ENCODE data around the gene CDC5L.

Gene CDC5L

DNA sequence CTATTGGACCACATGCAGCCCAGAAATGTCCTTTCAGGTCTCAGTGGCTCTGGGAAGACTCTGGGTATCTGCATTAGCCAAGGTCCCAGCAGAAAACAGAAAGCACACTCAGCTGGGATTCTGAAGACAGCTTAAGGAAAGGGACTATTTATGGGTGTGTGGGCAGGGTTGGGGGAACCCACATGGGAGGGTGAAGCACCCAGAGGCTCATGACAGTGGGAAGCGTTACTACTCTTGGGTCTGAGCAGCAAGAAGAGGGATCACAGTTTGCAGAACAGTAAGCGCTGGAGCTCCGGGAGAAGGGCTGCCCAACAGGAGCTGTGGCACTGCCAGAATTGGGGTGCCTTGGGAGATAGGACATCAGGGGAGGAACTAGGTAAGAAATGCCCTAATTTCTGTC lies 12.4 kb upstream of the CDC5L start:
- DNase-seq: no peak

DNA sequence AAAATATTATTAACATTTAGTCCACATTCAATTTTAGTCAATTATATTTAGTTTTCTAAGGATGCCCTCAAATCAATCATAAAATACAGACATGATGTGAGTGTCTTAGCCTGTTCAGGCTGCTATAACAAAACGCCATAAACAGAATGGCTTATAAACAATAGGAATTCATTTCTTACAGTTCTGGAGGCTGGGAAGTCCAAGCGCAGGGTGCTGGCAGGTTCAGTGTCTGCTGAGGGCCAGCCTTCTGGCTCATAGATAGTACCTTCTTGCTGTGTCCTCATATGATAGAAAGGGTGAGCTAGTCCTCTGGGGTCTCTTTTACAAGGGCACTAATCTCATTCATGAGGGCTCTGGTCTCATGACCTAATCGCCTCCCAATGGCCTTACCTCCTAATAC lies 10.0 kb upstream of the CDC5L start:
- no peak for DNase-seq

DNA sequence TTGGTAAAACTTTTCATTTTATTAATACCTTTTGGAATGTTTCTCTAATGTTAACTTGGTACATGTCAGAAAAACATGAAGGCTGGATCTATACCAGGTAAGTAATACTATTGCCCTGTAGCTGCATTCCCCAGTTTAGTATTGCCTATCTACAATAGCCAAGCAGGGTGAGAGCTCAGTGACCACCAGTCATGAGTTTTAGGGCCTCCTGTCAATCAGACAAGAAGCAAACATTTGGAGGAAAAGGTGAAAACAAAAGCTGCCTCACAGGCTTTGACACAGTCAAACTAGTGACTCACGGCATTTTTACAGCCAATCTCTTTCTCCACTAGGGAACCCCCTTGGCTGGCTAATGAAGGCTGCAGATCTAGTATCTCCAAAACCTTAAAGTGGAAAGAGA lies 9.5 kb upstream of the CDC5L start:
- no peak for DNase-seq

DNA sequence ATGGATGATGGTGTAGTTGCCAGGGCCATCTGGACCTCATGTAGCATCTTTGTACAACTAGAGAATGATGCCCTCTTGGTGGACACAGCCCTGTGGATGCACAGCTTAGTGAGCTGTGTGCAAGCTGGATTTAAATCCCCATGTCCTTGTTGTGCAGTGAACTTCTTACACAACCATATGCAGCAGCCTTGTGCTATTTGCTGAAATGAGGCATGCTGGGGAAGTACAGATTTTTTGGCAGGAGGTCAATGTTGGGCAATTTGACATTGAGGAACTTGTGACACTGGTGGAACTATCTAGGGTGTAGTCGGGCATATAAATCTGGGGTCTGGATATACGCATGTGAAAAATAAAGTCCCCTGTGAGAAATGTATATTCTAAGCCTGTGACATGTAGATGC lies 5.8 kb upstream of the CDC5L start:
- no peak for DNase-seq

DNA sequence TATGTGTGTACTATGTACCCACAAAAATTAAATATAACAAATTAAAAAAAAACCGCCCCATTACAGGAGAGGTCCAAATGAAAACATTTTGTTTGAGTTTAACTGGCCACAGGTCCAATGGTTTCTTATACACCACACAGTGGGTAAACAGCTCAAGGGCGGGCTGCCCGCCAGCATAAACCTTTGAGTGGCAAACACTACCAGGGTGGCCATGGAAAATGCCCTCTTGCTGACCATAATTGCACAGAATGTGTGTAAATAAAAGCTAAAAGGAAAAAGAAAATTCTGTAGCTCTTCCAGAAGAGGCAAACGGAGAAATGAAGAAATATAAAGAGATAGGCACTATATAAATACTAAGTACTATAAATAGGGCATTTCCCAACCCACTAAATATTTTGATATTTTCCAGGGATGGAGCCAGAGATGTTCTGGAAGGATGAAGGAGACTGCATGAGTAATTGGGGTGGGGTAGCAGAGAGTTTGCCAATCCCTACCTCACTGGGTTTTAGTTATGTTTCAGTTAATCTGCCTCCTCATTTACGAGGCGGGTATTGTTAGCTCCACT lies 1.1 kb upstream of the CDC5L start:
- no peak for DNase-seq

DNA sequence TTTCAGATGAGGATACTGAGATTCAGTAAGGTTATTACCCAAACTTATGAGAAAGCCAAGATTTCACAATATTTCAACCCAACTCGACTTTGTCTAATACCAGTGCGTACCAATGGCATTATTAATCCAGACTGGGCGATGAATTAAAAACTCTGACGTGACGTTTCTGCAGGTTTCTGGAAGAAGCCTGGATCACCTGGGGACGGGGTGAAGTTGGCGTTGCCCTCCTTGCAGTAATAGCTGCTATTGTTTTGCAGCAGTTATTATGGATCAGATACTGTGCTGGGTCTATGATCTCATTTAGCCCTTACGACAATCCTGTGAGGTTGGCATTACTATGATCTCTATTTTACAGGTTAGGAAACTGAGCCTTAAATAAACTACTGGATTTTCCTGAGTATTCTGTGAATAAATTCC lies 569 bp upstream of the CDC5L start:
- no peak for DNase-seq

DNA sequence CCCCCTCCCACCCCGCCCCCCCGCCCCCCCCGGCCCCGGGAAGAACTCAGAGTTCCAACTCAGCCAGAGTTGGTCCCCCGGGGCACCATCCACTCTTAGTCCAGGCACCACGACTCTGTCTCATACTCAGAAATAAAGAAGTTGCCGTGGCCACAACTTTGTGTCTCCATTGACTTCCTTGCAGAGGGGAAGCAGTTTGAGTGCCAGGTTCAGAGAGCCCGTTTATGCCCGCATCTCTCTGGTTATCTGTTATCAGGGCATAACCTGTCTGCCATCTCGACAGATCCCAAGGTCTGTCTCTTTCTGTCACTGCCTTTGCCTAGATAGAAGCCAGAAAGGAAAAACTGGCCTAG lies 605 bp downstream of the CDC5L start:
- DNase-seq: no peak

DNA sequence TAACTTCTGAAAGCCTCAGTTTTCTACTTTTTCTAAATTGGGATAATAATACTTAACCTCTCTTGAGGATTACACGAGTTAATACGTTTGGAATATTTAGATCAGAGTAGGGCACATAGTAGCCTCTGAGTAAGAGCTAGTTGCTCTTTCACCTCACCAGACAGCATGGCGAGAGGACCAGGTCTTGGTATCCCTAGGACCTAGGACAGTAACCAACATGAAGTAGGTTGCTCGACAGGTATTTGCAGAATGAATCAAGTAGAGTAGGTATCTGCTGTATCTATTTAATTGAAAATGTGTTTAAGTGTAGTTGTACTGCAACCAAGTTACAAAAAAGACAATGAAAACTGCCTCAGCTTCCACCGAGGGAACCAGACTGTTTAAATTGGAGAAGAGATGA lies 1.4 kb downstream of the CDC5L start:
- no peak for DNase-seq

DNA sequence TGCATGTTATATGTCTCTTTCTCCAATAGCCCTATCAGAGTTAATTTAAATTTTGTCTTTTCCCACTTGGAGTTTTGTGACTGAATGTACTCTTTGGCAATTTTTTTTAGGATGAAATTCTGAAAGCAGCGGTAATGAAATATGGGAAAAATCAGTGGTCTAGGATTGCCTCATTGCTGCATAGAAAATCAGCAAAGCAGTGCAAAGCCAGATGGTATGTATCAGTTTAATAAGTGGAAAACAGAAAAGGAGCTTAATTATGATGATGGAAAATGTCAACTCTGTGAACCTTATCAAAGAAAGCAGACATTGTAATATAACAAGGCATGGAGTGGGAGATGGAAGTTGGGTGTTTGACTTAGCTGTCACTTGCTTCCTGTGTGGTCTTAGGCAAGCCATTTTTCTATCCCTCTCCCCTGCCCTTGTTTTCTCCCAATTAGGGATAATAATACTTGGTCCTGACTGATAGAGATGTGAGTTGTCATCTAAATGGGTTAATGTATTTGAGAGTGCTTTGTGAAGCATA lies 2.7 kb downstream of the CDC5L start:
- no peak for DNase-seq

DNA sequence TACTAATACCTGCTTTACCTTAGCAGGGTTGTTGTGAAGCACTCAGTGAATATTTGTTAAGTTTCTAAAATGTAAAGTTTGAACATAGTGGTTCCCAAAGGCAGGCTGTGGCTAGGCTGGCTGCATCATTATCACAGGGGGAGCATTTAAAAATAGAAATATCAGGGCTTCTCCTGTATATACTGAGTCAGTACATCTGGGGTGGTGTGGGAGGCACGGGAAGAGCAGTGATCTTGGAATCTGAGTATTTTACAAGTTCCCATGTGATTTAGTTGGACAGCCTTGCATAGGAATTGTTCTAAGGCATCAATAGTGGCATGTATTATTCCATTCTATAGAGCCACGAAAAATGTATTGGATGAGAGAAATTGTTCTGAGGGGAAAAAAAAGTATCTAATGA lies 8.0 kb downstream of the CDC5L start:
- no peak for DNase-seq

DNA sequence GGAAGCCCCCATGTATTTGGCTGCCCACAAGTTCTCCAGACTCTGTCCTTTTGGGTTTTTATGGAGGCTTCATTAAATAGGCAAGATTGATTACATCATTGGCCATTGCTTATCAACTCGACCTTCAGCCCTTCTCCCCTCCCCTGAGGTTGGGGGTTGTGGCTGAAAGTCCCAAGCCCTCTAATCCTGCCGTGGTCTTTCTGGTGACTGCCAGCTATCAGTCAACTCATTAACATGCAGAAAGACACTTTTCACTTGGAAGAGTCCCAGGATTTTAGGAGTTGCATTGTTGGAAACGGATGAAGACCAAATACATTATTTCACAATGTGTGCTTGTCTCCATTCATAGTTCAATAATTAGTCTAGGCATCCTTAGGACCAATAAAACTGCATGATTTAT lies 9.5 kb downstream of the CDC5L start:
- DNase-seq: no peak

DNA sequence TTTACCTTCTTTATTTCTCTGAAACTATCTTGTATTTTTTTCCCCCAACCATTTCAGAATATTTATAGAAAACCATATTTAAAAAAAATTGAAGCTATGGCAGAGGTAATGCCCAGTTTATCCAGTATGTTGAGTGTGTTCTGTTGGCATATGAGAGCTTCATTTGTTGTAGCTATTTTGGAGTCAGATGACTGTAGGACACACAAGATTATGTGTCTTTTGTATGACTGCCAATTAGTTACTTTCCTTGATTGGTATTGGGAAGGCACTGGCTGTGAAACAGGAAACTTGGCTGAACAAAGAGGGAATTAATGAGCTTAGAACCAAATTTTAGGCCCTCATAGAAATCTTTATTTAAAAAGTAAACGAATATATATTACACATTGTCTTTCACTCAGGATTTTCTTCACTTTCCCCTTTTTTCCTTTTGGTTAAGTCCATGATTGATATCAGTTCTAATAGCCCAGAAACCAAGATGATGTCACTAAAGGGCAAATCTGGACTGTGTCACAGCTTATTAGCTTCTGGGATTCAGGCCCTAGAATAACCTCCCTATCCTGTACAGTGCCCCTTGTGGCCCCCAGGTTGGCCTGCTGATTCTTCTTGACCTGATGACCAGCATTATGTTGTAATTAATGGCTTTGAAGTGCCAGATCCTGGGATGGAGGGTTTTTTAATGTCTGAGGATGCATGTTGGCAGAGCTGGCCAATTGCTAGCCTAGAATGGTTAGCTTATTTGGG lies 10.1 kb downstream of the CDC5L start:
- DNase-seq: no peak

DNA sequence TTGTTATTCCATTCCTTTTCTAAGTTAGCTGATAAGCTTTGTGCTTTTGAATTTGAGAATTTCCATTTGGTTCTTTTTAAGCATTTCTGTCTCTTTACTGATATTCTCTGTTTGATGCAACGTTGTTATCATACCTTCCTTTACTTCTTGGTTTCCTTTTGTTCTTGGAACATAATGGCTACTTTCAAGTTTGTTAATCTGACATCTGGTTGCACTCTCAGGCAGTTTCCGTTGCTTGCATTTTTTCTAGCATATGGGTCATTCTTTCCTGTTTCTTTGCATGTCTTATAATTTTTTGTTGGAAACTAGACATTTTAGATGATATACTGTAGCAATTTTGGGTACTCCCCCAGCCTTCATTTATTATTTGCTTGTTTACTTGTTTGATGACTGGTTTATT lies 12.5 kb downstream of the CDC5L start:
- DNase-seq: no peak

DNA sequence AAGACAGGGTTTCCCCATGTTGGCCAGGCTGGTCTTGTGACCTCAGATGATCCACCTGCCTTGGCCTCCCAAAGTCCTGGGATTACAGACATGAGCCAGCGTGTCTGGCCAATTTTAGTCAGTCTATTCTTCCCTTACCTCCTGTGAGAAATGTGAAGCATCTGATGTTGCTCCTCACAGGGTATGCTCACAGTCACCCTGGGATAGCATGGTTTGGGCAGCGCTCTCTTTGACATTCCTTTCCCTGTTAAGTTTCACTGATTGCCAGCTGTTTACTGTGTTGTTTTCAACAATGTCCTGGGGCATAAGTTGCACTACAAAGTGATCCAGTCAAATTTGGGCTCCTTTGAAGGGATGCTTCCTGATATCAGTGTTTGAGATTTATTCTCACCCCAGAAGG lies 13.1 kb downstream of the CDC5L start:
- DNase-seq: no peak

DNA sequence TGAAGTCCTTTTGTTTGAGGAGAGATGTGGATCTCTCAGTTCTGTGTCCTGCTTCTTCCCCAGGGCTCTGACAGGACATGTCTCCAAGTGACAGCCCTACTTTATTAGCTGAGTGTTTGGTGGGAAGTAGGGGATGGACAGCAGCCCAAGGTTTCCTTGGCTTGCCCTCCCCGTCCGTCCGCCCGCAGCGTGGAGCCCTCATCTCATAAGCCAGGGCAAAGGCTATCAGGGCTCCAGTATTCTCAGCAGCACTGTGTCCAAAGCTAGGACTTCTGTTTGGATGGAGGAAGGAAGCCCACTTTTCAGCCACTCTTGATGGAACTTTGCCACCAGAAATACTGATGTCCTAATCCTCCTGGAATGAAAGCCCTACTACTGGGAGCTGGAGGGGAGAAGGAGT lies 13.6 kb downstream of the CDC5L start:
- no peak for DNase-seq

DNA sequence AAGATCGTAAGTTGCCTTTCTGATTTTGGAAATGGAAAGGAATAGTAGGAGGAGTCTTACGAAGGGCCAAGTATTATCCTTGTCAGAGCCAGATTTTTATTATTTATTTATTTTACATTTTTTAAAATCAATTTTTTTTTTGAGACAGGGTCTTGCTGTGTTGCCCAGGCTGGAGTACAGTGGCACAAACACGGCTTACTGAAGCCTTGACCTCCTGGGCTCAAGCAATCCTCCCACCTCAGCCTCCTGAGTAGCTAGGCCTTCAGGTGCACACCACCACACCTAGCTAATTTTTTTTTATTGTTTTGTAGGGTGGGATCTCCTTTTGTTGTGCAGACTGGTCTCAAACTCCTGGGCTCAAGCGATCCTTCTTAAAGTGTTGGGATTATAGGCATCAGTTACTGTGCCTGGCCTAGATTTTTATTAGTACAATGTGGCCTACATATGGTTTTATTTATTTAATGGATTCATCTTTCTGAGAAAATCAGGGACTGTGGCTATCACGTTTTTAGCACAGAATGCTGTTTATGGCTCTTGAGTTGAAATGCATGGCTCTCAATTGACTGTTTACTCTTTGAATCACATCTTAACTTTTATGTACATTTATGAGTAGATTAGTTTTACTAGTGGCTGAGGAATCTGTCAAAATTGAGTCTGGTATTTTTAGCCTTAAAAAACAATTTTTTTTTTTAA lies 16.7 kb downstream of the CDC5L start:
- no peak for DNase-seq

DNA sequence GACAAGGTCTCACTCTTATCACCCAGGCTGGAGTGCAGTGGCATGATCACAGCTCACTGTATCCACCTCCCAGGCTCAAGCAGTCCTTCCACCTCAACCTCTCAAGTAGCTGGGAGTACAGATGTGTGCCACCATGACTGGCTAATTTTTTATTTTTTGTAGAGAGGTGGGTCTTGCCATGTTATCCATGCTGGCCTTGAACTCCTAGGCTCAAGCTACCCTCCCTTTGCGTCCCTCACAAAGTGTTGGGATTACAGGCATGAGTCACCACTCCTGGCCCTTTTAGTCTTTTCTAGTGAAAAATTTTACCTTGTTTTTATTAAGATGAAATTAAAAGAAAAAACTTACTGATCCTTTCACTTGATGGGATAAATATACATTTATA lies 17.2 kb downstream of the CDC5L start:
- DNase-seq: no peak

DNA sequence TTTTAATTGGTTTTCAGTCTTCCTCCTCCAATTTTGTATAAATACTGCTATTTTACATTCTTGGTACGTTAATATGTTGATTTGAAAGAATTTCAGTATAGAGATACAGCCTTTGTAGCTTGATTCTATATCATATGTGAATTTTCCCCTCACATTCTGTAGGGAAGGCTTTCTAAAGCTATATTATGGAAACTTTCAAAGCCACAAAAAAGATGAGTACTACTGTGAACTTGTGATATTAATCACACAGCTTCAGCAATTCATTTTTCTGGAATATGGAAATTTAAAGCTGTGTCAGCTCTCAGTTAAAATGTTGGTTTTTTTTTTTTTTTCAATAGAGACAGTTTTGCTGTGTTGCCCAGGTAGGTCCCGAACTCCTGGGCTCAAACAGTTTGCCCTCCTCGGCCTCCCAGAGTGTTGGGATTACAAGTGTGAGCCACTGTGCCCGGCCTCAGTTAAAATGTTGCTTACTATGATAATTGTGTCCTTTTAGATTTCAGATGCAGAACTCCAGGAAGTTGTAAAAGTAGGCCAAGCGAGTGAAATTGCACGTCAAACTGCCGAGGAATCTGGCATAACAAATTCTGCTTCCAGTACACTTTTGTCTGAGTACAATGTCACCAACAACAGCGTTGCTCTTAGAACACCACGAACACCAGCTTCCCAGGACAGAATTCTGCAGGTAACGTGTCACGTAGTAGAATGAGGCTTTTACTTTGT lies 20.6 kb downstream of the CDC5L start:
- DNase-seq: no peak

DNA sequence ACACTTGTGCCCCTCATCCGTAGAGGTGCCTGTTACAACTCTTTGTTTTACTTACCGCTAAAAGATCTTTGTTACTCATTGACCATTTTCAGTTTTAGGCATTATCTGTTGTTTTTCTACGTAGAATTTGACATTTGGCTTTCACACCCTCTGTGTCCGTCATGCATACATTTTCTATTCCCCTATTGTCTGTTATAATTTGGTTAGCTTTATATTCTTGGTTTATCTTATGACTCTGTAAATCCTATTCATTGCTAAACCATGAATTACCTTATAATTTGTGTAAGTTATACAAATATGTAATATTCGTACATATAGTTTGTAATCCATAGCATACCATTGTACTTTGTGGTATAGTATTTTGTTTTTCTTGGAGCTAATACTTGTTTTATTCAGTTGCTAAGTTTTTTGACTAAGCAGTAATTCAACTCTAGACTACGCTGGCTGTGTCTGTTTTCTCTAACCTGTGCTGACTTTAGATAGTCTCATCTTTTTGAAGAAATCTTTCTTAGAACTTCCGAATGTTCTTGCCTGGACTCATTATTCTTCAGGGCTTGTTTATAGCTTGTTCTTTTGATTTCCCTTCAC lies 21.8 kb downstream of the CDC5L start:
- no peak for DNase-seq

DNA sequence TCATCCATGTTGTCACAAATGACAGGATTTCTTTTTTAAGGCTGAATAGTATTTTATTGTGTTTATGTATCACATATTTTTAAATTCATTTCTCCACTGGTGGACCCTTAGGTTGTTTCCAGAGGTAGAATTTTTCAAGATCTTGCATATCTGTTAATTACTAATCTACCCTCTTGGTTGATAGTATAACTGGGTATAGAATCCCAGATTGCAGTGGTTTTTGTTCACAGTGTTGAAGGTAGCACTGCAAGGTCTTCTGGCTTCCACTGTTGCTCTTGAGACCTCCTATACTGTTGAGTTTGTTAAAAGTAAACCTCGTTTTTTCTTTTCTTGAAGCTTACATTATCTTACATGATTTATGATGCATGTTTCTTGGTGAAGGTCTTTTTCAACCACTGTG lies 22.9 kb downstream of the CDC5L start:
- no peak for DNase-seq

DNA sequence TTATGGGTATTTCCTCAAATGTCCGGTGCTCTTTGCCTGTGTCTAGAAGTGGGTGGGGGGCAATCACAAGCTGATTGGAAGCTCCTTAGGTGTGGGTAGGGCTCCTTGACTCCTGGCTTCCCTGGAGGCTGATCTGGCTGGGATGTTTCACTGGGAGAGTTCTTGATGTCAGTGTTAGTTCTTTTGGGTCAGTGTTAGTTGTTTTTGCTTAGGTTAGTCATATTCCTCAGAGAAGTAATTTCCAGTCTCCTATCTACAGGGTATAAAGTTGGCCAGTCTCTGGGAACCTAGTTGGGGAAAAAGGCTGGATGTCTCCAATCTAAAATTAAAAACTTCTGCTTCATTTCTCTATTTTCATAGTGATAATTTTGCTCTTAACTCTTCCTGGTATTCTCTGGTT lies 23.6 kb downstream of the CDC5L start:
- no peak for DNase-seq

DNA sequence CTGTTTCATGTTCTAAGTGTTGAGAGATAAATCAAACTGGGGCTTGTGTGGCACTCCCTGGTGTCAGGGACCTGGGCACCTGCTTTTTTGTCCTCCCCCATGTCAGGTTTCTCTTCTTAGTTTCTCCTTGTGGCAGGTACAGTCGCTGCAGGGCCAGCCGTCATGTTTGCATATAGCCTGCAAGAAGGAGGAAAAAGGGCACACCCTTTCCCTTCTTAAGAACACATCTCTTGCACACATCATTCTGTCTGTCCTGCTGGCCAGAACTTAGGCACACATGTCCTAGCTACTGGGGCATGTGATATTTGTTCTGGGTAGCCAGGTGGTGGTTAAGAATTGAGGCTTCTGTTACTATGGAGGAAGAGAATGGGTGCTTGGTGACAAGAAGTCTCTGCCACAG lies 27.9 kb downstream of the CDC5L start:
- no peak for DNase-seq

DNA sequence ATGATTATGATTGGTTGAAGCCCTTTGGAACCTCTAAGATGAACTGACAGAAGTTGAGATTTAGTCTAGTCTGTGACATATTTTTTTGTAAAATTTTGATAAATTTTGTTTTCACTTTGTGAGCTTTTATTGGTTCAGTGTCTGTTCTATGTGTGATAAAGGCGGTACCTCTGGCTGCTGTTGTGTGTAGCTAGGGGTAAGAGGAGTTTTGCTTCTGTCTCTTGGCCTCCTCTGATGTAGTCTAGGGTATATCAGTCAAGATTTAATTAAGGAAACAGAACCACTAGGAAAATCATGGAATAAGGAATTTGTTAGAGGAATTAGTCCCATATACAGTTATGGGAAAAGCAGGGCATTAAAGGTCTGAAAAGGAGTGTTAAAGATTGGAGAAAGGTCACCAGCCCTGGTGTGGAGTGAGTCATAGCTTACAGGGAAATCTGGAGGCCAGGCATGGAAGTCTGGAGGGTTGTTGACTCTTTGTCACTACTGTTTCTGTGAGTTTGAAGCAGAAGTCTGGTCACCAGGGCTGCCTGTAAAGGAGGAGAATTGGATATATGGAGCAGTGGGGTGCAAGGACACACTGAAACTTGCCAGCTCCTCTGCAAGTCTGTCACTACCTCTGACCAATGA lies 28.5 kb downstream of the CDC5L start:
- no peak for DNase-seq
